ENCODE data around the gene GID4.

GID4 gene

DNA sequence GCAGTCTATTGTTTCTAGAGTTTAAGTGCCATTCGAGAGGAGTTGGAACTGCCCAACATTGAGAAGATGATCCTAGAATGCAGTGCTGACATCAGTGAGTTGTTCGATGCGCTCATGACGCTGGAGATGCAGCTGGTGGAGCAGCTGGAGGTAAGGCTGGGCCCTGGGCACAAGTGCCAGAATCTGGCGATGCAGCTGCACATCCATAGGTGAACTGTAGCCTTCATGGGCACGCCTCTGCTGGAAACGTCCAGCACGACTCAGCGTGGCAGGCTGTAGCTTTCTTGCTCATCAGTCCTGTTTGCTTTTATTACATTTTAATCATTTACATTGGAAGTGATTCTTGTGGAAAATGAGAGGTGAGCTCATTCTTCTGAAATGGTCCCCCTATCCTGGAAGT is 34.9 kb upstream of the GID4 start:
- Histone ChIP-seq H3K4me1 (ENCODE audit: control insufficient read depth, insufficient read depth, low read length) (peaks cover 5% of the 10 kb centered on the region; the same call in 1 of the 2 replicates), H3K27me3 (ENCODE audit: control insufficient read depth, insufficient read depth, low read length) (0 out of 2 replicates have a peak, but pooled peaks cover 3% of the 10 kb centered on the region)

DNA sequence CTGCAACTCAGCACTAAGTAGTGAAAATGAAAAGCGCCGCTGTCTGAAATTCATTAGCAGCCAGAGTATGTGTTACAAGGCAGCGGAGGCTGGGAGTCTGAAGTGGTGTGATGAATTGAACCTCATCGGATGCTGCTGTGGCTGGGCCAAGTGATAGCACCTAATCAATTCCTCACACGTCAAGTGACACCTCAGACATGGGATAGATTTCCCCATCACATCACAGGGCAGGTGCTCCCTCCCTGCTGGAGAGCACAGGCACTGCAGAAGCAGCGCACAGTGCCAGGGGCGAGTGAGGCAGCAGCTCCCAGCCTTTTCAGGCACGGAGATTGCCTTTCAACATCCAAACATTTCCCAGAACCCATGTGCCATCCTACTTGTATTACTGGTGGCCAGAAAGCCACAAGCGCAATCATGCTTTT is 34.3 kb upstream of the GID4 start:
- Histone ChIP-seq H3K4me3 (ENCODE audit: low read depth, low read length) (no peak overlapping the region), H3K36me3 (ENCODE audit: control insufficient read depth, insufficient read depth, low read length) (no peaks in the 10 kb centered on the region), H3K4me1 (ENCODE audit: control insufficient read depth, insufficient read depth, low read length) (peaks cover 5% of the 10 kb centered on the region; the same call in 1 of the 2 replicates), H3K27me3 (ENCODE audit: control insufficient read depth, insufficient read depth, low read length) (0 out of 2 replicates have a peak, but pooled peaks cover 3% of the 10 kb centered on the region), H3K9ac (ENCODE audit: low read length) (no peak overlapping the region), H3K9me3 (ENCODE audit: control insufficient read depth, insufficient read depth, low read depth, low read length) (no peaks in the 10 kb centered on the region), H3K27ac (ENCODE audit: low read depth, low read length) (no peak overlapping the region)

More for the DNA sequence above, 34.9 kb upstream of the GID4 start:
- H3K4me3 ChIP-seq (ENCODE audit: low read depth, low read length) = no peak overlapping the region
- H3K27ac ChIP-seq (ENCODE audit: low read depth, low read length) = no peak overlapping the region
- H3K9me3 ChIP-seq (ENCODE audit: control insufficient read depth, insufficient read depth, low read depth, low read length) = no peaks in the 10 kb centered on the region
- no peaks in the 10 kb centered on the region for H3K36me3 ChIP-seq (ENCODE audit: control insufficient read depth, insufficient read depth, low read length)
- no peak overlapping the region for H3K9ac ChIP-seq (ENCODE audit: low read length)

DNA sequence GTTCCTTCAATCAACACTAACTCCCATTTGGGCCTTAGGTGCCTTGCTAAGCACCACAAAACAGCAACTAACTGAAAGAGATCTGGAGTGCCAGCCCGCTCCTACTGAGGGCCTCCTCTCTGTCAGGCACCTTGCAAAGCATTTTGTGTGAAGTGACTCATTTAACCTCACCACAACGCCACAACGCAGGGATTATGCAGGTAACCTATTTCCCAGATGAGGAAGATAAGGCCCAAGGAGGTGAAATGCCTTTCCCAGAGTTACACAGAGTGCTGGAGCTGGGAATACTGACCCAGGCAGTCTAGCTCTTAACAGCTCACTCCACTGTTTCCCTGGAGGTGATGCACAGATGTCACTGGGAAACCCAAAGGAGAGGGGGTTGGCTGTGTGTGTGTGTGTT is 33.7 kb upstream of the GID4 start:
- Histone ChIP-seq H3K9me3 (ENCODE audit: control insufficient read depth, insufficient read depth, low read depth, low read length) (no peaks in the 10 kb centered on the region), H3K4me3 (ENCODE audit: low read depth, low read length) (no peak overlapping the region), H3K27ac (ENCODE audit: low read depth, low read length) (no peak overlapping the region), H3K36me3 (ENCODE audit: control insufficient read depth, insufficient read depth, low read length) (no peaks in the 10 kb centered on the region), H3K4me1 (ENCODE audit: control insufficient read depth, insufficient read depth, low read length) (peaks cover 5% of the 10 kb centered on the region; the same call in 1 of the 2 replicates), H3K27me3 (ENCODE audit: control insufficient read depth, insufficient read depth, low read length) (0 out of 2 replicates have a peak, but pooled peaks cover 3% of the 10 kb centered on the region), H3K9ac (ENCODE audit: low read length) (no peak overlapping the region)

DNA sequence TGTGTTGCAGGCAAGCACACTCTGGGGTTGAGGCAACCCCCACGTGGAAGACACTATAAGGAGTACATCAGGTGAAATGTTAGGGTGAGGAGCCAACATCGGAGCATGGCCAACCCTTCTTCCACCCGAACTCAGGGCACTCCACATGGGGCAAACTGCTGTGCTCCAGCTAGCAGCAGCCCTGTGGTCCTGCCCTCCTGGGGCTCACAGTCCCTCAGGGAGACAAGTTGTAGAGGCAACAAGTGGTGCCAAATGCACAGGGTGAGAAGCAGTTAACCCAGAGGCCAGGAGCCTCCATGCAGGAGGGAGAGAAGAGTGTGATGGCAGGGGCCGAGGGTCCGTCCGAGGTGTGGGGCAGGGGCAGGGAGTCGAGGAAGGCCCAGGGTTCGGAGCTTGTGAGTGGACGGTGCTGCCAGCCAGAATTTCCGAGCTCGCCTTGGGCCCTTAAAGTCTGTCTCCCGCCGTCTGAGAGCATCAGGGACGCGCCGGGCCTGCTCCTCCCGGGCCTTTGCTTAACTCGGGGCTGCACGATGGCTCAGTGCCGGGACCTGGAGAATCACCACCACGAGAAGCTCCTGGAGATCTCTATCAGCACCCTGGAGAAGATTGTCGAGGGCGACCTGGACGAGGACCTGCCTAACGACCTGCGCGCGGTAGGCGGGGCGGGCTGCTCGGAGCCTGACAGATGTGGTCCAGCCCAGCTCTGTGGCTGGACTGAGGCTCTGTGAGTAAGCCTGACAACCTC is 32.5 kb upstream of the GID4 start:
- Histone ChIP-seq H3K9me3 (ENCODE audit: control insufficient read depth, insufficient read depth, low read depth, low read length) (no peaks in the 10 kb centered on the region), H3K27ac (ENCODE audit: low read depth, low read length) (no peak overlapping the region)

DNA sequence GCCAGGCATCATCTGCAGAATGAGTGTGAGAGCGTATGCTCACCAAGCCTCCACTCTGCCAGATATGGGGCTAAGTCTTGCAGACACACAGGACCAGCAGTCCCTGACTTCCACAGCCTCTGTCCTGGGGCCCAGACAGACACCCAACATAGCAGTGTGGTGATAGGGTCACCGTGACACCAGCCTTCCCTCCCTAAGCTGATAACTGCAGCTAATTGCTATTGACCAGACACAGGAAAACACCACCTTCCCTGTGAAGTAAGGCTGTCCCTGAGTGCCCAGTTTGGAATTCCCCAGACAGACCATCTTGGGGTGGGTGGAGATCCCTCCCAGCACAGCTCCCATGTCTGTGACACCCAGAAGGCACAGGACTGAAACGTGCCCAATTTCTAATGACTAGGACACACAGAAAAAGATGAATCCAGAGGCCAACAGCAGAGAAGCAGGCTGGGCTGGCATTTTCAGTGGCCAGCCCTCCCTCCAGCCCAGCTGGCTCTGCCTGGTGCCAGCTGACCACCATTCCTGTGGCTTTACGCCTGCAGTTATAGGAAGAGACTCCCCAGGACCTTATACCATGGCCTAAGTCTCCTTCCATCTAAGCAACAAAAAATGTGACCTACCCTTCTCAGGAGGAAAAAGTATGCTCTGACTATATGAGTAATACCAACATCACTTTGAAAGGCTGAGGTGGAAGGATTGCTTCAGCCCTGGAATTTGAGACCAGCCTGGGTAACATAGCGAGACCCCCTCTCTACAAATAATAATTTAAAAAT is 30.5 kb upstream of the GID4 start:
- Histone ChIP-seq H3K9ac (ENCODE audit: low read length) (no peak overlapping the region), H3K27ac (ENCODE audit: low read depth, low read length) (no peak overlapping the region), H3K4me3 (ENCODE audit: low read depth, low read length) (no peak overlapping the region), H3K36me3 (ENCODE audit: control insufficient read depth, insufficient read depth, low read length) (no peaks in the 10 kb centered on the region), H3K4me1 (ENCODE audit: control insufficient read depth, insufficient read depth, low read length) (peaks cover 5% of the 10 kb centered on the region; the same call in 1 of the 2 replicates), H3K27me3 (ENCODE audit: control insufficient read depth, insufficient read depth, low read length) (0 out of 2 replicates have a peak, but pooled peaks cover 3% of the 10 kb centered on the region), H3K9me3 (ENCODE audit: control insufficient read depth, insufficient read depth, low read depth, low read length) (no peaks in the 10 kb centered on the region)

More for the DNA sequence above, 32.5 kb upstream of the GID4 start:
- H3K4me3 ChIP-seq (ENCODE audit: low read depth, low read length) = peak overlapping the region; percentile 22; the same call in 1 of the 2 replicates
- H3K27me3 ChIP-seq (ENCODE audit: control insufficient read depth, insufficient read depth, low read length) = 0 out of 2 replicates have a peak, but pooled peaks cover 3% of the 10 kb centered on the region
- H3K36me3 ChIP-seq (ENCODE audit: control insufficient read depth, insufficient read depth, low read length) = no peaks in the 10 kb centered on the region
- H3K9ac ChIP-seq (ENCODE audit: low read length) = no peak overlapping the region
- peaks cover 5% of the 10 kb centered on the region; the same call in 1 of the 2 replicates for H3K4me1 ChIP-seq (ENCODE audit: control insufficient read depth, insufficient read depth, low read length)

DNA sequence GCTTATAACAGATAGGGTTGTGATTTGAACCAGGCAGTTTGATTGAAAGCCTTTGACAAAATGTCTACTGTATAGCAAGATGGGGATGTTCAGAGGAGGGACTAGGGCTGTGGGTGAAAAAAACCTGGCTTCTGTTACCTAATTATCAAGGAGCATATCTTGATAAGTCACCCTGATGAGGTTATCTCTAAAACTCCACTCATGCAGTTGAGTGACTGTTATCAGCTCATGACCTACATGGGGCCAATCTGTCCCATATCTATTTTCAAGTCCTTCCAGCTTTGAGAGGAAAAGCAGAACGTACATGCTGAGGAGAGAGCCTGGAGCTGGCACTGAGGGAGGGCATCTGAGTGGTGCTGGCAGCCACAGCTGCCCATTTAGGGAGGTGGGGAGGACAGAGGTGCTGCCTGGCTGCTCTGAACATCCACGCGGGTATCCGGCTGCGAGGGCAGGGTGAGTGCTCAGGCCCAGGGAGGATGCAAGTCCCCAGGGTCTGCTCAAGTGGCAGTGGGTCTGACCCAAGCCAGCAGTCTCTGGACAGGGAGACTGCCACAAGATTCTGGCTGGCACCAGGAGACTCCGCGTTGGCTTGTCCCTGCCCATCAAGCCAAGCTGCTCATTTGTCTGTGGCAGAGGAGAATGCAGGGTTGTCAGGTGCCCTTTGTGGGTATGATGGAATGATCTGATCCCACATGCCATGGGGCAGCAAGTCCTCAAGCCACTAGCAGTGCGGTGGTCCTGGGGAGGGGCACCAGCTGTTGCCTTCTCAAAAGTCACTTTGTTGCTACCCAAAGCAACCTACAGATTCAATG is 29.4 kb upstream of the GID4 start:
- no peak overlapping the region for H3K27ac ChIP-seq (ENCODE audit: low read depth, low read length)
- no peaks in the 10 kb centered on the region for H3K36me3 ChIP-seq (ENCODE audit: control insufficient read depth, insufficient read depth, low read length)
- peaks cover 5% of the 10 kb centered on the region; the same call in 1 of the 2 replicates for H3K4me1 ChIP-seq (ENCODE audit: control insufficient read depth, insufficient read depth, low read length)
- H3K4me3 ChIP-seq (ENCODE audit: low read depth, low read length) = no peak overlapping the region
- no peaks in the 10 kb centered on the region for H3K9me3 ChIP-seq (ENCODE audit: control insufficient read depth, insufficient read depth, low read depth, low read length)
- no peak overlapping the region for H3K9ac ChIP-seq (ENCODE audit: low read length)
- H3K27me3 ChIP-seq (ENCODE audit: control insufficient read depth, insufficient read depth, low read length) = 0 out of 2 replicates have a peak, but pooled peaks cover 3% of the 10 kb centered on the region

DNA sequence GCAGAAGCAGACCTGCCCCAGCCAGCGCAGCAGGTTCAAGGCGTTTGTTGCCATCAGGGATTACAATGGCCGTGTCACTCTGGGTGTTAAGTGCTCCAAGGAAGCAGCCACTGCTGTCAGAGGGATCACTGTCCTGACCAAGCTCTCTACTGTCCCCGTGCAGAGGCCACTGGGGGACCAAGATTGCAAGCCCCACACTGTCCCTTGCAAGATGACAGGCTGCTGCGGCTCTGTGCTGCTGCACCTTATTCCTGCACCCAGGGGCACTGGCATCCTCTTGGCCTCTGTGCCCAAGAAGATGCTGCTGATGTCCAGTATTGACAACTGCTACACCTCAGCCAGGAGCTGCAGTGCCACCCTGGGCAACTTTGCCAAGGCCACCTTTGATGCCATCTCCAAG is 27.9 kb upstream of the GID4 start:
- Histone ChIP-seq H3K4me3 (ENCODE audit: low read depth, low read length) (no peak overlapping the region), H3K27ac (ENCODE audit: low read depth, low read length) (no peak overlapping the region), H3K9ac (ENCODE audit: low read length) (no peak overlapping the region), H3K4me1 (ENCODE audit: control insufficient read depth, insufficient read depth, low read length) (peaks cover 5% of the 10 kb centered on the region; the same call in 1 of the 2 replicates), H3K36me3 (ENCODE audit: control insufficient read depth, insufficient read depth, low read length) (peaks cover 6% of the 10 kb centered on the region; the same call in 1 of the 2 replicates), H3K27me3 (ENCODE audit: control insufficient read depth, insufficient read depth, low read length) (0 out of 2 replicates have a peak, but pooled peaks cover 3% of the 10 kb centered on the region), H3K9me3 (ENCODE audit: control insufficient read depth, insufficient read depth, low read depth, low read length) (no peaks in the 10 kb centered on the region)

DNA sequence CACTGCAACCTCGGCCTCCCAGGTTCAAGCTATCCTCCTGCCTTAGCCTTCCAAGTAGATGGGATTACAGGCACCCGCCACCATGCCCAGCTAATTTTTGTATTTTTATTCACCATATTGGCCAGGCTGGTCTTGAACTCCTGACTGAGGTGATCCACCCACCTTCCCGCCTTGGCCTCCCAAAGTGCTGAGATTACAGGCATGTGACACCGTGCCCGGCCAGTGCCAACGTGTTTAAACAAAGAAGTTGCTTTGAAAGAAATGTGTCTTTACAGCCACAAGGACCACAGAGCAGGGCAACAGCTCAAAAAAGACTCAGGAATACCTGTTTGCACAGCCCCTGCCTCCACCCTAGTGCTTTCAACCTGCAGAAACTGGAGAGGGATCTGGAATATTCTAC is 25.2 kb upstream of the GID4 start:
- Histone ChIP-seq H3K27me3 (ENCODE audit: control insufficient read depth, insufficient read depth, low read length) (no peaks in the 10 kb centered on the region), H3K4me3 (ENCODE audit: low read depth, low read length) (no peak overlapping the region), H3K27ac (ENCODE audit: low read depth, low read length) (no peak overlapping the region), H3K9ac (ENCODE audit: low read length) (no peak overlapping the region), H3K36me3 (ENCODE audit: control insufficient read depth, insufficient read depth, low read length) (peaks cover 9% of the 10 kb centered on the region), H3K4me1 (ENCODE audit: control insufficient read depth, insufficient read depth, low read length) (no peaks in the 10 kb centered on the region), H3K9me3 (ENCODE audit: control insufficient read depth, insufficient read depth, low read depth, low read length) (no peaks in the 10 kb centered on the region)

DNA sequence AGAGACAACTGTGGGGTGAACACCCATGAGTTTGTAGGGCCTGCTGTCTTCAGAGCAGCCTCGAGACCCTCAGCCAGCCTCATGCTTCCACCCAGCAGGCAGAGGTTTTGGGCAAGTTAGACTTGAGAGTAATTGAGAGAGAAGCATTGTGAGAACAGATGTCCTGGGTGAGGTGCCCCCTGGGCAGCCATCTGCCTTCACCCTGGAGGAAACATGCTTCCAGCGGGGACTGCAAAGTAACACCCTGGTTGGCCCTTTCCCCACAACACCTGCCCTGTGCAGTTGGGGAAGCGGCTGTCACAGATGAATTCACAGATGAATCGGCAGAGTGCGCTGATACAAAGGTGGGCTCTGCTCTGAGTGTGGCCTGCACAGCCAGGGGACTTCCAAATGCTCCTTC is 23.6 kb upstream of the GID4 start:
- Histone ChIP-seq H3K27me3 (ENCODE audit: control insufficient read depth, insufficient read depth, low read length) (no peaks in the 10 kb centered on the region), H3K4me1 (ENCODE audit: control insufficient read depth, insufficient read depth, low read length) (no peaks in the 10 kb centered on the region), H3K36me3 (ENCODE audit: control insufficient read depth, insufficient read depth, low read length) (peaks cover 9% of the 10 kb centered on the region), H3K9me3 (ENCODE audit: control insufficient read depth, insufficient read depth, low read depth, low read length) (no peaks in the 10 kb centered on the region), H3K9ac (ENCODE audit: low read length) (no peak overlapping the region), H3K4me3 (ENCODE audit: low read depth, low read length) (no peak overlapping the region), H3K27ac (ENCODE audit: low read depth, low read length) (no peak overlapping the region)

DNA sequence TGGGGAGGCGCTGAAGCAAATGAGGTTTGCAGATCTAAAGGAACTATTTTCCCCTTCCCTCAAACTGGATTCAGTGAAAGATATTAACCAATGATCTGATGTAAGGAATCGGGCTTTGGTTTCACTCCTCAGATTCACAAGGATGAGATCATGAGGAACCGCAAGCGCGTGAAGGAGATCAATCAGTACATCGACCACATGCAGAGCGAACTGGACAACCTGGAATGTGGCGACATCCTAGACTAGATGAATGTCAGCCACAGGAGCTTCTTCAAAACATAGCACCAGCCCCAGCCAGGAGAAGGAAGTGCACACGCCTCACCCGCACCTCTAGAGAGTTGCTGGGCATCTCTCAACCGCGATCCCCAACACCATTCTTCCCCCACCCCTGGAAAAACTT is 22.8 kb upstream of the GID4 start:
- H3K9ac ChIP-seq (ENCODE audit: low read length) = no peak overlapping the region
- H3K27me3 ChIP-seq (ENCODE audit: control insufficient read depth, insufficient read depth, low read length) = no peaks in the 10 kb centered on the region
- H3K27ac ChIP-seq (ENCODE audit: low read depth, low read length) = no peak overlapping the region
- H3K4me1 ChIP-seq (ENCODE audit: control insufficient read depth, insufficient read depth, low read length) = no peaks in the 10 kb centered on the region
- H3K9me3 ChIP-seq (ENCODE audit: control insufficient read depth, insufficient read depth, low read depth, low read length) = no peaks in the 10 kb centered on the region
- H3K36me3 ChIP-seq (ENCODE audit: control insufficient read depth, insufficient read depth, low read length) = peaks cover 10% of the 10 kb centered on the region
- no peak overlapping the region for H3K4me3 ChIP-seq (ENCODE audit: low read depth, low read length)
